HG02870 (cell line): ENCODE results near the gene BCO1.
"Not testable (repeated sequence)": the region's sequence is repeated elsewhere in the genome, so short reads cannot be mapped to it uniquely, and the experiment has no call there.

ENCODE experiments used
- ATAC-seq: cut with Tn5 transposase; IDR thresholded peaks from one replicate; pipeline ENCODE4 v1.9.1; 2021; ENCODE audit warnings: mild to moderate bottlenecking, moderate library complexity; ENCODE audit not compliant: unreplicated experiment

The BCO1 gene, protein sequence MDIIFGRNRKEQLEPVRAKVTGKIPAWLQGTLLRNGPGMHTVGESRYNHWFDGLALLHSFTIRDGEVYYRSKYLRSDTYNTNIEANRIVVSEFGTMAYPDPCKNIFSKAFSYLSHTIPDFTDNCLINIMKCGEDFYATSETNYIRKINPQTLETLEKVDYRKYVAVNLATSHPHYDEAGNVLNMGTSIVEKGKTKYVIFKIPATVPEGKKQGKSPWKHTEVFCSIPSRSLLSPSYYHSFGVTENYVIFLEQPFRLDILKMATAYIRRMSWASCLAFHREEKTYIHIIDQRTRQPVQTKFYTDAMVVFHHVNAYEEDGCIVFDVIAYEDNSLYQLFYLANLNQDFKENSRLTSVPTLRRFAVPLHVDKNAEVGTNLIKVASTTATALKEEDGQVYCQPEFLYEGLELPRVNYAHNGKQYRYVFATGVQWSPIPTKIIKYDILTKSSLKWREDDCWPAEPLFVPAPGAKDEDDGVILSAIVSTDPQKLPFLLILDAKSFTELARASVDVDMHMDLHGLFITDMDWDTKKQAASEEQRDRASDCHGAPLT

DNA sequence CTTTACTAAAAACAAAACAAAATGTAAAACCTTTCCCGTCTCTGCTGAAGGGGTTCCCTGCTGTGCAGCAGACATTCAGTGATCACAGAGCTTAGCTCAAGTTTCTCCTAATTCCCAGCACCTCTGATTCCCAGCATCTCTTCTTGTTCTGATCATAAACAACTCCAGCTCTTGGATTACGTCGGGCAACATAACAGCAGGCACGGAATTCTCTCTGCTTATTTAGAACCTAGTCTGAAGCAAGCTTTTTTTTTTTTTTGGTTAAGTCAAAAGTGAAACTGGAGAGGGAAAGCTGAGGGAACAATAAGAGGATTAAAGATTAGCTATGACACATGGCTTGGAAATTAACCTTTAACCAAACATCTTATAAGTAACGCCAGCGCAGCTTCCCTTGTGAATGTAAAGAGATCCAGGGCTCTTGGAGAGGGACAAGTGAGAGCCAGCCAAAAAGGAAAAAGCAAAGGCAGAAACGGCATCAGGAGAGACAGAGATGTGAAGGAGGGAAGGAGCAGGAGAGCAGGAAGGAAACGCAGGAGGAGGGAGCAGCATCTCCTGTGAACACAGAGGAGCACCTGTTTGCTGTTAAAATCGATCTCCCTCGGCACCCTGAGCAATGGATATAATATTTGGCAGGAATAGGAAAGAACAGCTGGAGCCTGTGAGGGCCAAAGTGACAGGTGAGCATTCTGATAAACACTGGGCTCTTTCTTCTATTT, at the start of gene BCO1:
Gene BCO1 (plus strand): TSS at position 394 of the 716 bp plus-strand sequence. CDS start 220 bp downstream, at position 614.
- no peak for ATAC-seq

DNA sequence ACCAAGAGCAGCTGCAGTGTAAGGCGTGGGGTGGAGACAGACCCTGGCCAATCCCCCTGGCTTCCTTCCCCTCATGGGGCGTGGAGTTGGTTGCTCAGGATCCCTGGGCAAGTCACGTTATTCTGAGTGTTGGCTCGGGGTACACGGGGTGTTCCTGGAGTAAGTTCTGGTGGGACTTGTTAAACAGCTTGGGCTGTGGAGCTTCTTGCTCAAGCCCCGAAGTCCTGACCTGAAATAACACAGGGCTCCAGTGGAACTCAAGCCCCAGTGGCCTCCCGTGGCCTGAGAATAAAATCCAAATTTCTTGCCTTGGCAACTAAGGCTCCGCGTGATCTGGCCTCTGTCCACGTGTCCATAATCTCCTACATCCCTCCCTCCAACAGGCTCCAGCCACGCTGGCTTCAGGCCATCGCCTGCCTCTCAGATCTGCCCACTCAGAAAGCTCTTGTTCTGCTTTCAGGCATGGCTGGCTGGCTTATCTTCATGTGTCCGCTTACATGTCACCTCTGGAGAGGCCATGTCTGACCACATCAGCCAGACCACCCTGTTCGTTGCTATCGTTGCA, 49.3 kb upstream of the BCO1 start:
- no peak for ATAC-seq

DNA sequence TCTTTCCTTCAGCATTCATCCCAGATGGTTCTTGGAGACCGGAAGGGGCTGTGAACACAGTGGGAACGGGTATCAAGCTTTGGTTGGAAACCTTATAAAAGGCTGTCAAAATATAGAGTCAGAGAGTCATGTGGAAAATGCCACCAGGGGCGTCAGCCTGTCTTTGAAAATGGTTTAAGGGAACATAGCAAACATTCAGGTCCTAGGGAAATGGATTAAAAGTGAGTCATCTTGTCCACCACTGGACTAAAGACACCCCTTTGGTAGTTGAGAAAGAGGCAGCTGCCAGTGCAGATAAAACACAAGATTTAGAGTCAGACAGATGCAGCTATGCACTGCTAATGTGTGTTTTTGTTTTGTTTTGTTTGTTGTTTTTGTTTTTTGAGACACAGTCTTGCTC, 47.8 kb upstream of the BCO1 start:
- ATAC-seq, result no peak

DNA sequence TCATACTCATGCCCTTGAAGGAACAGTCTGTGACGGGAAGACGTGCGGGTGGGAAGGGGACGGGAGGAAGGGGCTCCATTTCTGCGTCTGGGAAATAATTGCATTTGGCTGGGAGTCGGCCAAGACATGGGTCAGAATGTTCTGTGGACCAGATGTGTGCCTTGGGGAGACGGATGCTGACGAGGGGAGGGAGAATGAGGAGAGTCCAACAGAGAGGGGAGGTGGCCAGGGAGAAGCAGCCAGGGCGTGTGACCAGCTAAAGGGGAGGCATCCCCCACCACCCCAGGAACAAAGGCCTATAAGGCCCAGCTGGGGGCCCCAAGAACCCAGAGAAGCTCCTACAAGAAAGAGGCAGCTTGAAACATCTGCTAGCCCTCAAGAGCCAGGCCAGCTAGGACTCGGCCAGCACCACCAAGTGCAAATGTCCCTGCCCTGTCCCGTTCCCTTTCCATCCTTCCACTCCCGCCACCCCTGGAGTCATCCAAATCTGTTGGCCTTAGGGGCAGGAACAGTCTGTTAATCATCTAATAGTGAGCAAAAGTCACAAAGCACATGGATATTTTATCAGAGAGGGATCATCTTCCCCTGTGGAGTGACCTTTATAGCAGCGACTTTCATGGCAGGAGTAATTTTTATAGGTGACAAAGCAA, 42.5 kb upstream of the BCO1 start:
- ATAC-seq, result no peak

DNA sequence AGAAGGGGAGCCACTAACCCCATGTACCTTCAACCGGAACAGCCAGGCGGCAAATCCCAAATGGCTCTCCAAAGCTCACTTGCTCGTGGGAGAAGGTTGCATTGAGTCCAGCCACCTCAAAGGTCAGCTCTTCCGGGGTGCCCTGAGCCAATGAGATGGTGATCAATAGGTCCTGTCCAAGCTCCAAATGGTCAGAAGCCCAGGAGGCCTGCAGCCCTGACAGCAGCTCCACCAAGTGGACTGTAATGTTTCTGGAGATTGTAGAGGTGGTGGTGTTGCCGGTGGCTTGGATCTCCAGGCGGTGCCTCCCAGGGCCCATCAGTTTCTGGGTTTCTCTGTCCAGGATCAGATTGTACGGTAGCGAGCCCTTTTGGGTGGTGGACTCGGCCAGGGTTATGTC, 39.9 kb upstream of the BCO1 start:
- no peak for ATAC-seq

DNA sequence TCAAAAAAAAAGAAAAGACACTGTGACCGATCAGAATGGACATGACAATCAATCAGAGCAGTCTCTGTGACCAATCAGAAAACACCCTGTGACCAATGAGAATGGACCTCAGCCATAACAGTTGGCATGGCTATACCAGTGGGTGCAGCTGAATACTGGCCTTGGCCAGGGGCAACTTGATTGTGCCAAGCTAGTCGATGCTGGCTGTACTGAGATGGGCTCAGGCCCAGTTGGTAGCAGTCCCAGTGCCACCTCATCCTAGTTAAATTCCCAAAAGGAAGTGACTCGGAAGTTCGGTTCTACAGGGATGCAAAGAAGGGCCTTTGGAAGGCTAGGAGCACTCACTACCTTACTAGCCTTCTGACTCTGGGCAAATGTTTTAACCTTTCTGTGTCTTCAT, 37.2 kb upstream of the BCO1 start:
- no peak for ATAC-seq

DNA sequence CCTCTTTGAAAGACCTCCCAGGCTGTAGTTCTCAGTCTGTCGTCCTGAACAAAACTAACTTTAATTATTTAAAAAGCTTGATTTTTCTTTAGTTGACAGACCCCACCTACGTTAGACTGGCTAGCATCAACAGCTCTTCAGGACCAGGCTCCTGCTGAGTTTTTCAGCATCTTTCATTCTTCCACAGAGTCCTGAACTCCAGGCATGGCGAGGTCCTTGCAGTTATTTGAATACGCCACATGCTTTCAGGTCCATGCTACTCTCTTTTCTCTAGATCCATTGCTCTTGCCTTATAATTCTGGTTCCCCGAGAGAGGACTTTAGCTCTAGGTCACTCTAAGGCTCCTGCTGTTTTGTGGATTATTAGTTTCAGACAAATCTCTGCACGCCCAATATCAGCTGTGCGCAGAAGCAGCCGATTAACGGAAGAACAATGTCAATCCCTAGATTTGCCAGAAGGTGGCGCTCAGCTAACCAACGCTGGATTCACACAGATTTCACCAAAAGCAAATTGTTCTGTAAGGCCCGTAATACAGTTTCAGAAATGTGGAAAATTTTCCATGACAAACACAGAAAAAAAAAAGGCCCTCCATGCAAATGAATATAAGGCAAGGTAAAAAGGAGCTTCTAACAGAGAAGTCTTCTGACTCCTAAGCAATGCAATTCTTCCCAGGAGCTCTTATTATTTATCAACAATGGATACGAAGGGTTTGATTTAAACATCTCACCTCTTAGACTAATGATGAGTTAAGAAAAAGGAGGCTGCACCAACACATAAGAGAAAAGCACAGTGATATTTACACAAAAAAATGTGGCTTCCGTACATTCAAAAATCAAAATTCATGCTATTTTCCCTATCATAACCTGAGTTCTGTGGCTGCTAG, 33.5 kb upstream of the BCO1 start:
- ATAC-seq, result no peak

DNA sequence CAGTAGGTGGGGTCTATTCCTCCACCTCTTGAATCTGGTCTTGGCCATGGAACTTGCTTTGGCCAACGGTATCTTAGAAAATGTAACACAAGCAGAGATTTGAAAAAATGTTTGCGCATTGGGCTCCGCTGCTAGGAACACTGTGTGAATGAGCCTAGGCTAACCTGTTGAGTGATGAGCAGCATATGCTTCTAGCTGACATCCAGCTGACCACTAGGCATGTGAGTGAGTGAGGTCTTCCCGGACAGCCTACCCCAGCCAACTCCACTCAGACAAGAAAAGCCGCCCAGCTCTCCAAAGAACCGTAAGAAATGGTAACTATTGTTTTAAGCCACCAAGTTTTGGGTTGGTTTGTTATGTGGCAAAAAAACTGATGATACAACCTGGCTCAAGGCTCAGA, 31.4 kb upstream of the BCO1 start:
- ATAC-seq, result no peak

DNA sequence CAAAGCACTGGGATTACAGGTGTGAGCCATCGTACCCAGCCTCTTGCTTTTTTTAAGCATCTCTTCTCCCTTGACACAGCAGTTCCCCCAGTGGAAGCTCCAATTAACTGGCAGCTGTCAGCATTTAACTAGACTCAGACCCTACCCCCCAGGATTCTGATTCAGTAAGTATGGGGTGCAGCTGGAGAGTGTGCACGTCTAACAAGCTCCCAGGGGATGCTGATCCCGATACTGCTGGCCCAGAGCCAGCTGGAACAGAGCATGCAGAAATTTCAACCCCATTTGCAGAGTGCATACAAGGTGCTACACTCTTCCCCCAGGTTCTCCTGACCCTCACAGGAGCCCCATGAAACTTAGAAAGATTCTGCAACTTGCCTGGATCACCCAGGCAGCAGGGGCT, 27.7 kb upstream of the BCO1 start:
- no peak for ATAC-seq

DNA sequence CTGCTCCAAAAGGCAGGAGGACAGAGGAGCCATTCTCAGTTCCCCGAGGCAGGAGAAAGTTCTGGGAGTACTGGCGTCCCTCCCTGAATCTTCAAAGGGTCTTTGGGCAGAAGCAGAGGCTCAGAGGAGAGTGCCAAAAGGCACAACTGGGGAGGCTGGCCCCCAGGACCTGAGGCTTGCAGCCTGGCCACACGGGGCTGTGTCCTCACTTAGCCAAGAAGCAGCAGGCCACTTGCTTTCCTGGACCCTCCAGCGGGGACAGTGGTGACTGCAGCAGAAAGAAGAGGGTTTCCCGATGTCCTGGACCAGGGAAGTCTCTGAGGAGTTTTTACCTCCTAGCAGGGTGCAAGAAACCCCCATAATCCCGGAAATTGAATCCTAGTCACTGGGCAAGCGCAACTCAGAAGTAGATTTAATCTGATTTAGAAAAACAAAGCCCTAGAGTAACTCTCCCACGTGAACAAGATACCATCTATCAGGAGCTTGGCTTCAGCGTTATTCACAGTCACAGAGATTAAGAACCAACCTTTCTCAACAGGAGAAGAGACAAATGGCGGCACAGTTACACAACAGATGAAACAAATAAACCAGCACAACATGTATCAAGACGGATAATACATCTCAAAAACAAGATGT, 25.5 kb upstream of the BCO1 start:
- ATAC-seq, result no peak

DNA sequence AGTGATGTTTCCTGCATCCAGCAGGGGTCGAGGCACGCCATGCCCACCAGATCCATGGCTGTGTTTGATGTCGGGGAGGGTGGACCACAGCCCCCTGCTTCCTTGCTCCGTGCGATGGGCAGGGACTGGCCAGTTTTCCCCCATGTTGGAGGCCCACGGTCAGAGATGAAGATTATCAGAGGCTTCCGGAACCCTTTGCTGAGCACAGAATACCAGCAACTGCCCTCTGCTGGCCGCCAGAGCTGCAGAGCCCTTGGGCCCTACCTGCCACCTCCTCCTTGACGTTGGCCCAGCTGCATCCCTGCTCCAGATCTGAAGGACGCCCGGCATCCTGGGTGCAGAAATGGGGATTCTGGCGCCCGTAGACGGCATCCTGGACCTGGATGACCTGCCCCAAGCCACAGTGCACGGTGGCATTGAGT, 23.7 kb upstream of the BCO1 start:
- no peak for ATAC-seq

DNA sequence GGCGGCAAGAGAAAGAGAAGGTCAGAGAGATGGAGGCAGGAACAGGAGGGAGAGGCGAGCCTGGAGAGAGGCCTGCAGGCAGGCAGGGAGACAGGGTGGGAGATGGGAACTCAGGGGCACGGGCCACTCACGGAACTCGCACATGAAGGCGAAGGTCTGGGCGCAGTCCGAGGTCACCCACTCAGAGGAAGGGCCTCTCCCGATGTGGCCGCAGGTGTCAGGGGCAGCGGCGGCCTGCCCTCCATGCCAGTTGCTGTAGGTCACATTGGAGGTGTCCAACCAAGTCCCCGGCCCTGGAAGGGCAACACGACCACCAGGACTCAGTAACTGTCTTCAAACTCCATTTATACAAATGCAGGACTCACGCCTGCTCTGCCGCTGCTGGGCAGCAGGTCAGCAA, 22.4 kb upstream of the BCO1 start:
- ATAC-seq, result no peak

DNA sequence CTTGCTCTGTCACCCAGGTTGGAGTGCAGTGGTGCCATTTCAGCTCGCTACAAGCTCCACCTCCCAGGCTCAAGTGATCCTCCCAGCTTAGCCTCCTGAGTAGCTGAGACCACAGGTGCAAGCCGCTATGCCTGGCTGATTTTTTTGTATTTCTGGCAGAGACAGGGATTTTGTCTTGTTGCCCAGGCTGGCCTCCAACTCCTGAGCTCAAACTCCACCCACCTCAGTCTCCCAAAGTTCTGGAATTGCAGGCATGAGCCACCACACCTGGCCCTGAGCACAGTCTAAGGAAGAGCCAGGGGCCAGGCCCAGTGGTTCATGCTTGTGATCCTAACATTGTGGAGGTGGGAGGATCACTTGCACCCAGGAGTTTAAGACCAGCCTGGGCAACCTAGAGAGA, 21.8 kb upstream of the BCO1 start:
- no peak for ATAC-seq

DNA sequence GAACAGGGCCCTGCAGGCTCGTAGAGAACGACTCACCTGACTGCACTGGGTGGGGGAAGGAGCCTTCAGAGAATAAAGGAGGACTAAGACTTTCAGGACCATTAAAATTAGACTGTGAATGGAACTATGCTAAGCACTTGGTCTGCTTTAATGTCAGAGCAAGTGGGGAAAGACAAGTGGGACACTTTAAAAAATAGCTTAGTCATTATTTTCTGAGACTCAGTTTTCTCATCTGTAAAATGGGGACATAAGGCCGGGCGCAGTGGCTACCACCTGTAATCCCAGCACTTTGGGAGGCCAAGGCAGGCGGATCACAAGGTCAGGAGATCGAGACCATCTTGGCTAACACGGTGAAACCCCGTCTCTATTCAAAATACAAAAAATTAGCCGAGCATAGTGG, 19.3 kb upstream of the BCO1 start:
- no peak for ATAC-seq

DNA sequence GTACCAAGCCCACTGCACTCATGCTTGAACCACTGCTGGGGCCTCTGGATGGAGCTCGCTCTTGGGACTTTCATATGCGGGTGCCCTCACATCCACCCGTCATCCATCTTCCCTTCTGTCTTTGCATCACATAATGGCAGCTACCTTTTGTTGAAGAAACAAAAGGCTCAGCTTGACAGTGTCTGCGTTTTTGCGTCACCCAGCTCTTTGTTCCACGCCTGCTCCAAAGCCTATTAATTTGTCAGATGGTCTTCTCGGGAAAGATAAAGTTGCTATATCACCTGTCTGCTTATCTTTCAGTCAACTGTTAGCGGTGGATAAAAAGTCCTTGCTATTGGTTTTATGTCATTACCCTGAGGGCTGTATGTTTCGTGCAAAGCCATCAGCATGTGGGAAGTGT, 18.1 kb upstream of the BCO1 start:
- no peak for ATAC-seq

DNA sequence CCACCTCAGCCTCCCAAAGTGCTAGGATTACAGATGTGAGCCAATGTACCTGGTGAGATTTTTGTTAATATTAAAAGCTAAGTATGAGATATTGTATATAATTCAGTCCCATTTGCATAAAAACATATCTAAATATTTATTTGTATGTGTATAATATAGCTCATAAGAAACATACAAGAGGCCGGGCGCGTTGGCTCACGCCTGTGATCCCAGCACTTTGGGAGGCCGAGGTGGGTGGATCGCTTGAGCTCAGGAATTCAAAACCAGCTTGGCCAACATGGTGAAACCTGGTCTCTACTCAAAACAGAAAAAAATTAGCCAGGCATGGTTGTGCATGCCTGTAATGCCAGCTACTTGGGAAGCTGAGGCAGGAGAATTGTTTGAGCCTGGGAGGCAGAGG, 16.8 kb upstream of the BCO1 start:
- ATAC-seq, result no peak

DNA sequence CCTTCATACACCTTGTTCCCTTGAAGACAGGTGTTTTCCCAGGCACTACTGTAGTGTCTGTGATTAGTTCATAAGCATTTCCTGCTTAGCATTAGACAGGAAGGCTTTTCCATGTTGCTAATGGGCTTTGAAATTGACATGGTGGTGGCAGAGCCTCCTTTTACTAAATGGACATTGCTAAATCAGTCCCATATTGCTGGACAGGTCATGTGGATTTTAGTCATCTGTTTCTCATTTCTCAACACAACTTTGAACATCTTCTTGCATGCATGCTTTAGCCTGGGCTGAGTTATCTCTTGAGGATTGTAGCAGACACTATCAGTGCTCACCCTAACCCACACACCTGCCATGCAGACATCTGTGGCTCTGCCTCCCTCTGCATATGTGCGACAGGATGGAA, 13.7 kb upstream of the BCO1 start:
- ATAC-seq, result no peak

DNA sequence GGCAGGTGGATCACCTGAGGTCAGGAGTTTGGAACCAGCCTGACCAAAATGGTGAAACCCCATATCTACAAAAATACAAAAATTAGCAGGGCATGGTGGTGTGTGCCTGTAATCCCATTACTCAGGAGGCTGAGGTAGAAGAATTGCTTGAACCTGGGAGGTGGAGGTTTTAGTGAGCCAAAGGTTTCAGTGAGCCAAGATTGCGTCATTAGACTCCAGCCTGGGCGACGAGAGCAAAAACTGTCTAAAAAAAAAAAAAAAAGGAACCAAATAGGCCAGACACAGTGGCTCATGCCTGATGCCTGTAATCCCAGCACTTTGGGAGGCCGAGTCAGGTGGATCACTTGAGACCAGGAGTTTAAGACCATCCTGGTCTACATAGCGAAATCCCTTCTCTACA, 12.8 kb upstream of the BCO1 start:
- ATAC-seq, result not testable (repeated sequence)

DNA sequence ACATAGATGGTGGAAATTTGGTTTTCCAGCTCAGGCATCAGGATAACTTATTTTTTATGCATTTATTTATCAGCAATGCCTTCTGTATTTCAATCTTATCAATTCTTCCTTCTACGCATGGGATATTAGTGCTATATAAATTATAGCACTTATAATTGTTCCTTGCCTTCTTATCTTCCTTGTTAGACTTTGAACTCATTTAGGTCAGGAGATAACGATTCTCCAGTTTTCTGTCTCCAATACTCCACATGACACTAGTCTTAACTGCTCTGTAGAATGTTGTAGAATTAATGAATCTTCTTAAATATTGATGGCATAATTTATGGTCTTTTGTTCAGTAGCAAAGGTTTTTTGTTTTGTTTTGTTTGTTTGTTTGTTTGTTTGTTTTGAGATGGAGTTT, 10.7 kb upstream of the BCO1 start:
- no peak for ATAC-seq

DNA sequence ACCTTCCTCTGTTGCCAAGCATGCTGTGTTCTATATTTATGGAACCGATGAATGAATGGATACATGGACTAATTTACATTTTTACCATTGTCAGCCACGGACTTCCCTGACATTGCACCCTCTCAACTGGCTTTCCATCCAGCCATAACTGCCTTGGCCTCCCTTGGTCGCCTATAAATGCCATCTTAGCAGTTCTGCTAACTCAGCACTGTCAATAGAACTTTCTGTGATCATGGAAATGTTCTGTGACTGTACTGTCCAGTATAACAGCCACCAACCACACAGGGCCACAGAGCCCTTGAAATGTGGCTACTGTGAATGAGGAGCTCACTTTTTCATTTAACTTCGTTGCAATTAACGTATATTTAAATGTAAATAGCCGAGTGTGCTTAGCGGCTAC, 8.7 kb upstream of the BCO1 start:
- no peak for ATAC-seq
